ENCODE measurements around the gene TSBP1.

- no peak for TF ChIP-seq CTCF (IDR thresholded peaks at IDR 0.05; ENCODE audit: insufficient read depth, low read length, poor library complexity, severe bottlenecking)
- TF ChIP-seq EZH2phosphoT487 (conservative IDR thresholded peaks at IDR 0.05; ENCODE audit: low read length), result no peak
Measured at GRCh38 chr6:32402812-32403211, 31.1 kb upstream of the TSBP1 start.
